Glutamatergic neuron (in vitro differentiated cells): ENCODE measurements around the gene ALG2. TPM values are rescaled to one million over a fixed set of nuclear protein-coding genes. Genes with fewer than 3 reads are reported as not detected.

Source experiments
- DNase-seq: peaks from one replicate; pipeline ENCODE4 v3.0.0; 2022
- H3K27ac Mint-ChIP-seq: one replicate; pipeline ENCODE4 v1.8.0; 2020; ENCODE audit warnings: mild to moderate bottlenecking, mixed read lengths, inconsistent platforms; ENCODE audit not compliant: unreplicated experiment
- H3K27me3 Mint-ChIP-seq: one replicate; pipeline ENCODE4 v1.8.0; 2020; ENCODE audit warnings: mild to moderate bottlenecking, moderate library complexity, mixed read lengths, inconsistent platforms; ENCODE audit not compliant: unreplicated experiment
- H3K36me3 Mint-ChIP-seq: one replicate; pipeline ENCODE4 v1.8.0; 2020; ENCODE audit warnings: mild to moderate bottlenecking, mixed read lengths, inconsistent platforms; ENCODE audit not compliant: unreplicated experiment
- H3K4me1 Mint-ChIP-seq: one replicate; pipeline ENCODE4 v1.8.0; 2020; ENCODE audit warnings: mild to moderate bottlenecking, low read depth, mixed read lengths, inconsistent platforms; ENCODE audit not compliant: unreplicated experiment
- H3K4me3 Mint-ChIP-seq: one replicate; pipeline ENCODE4 v1.8.0; 2020; ENCODE audit warnings: mild to moderate bottlenecking, mixed read lengths, inconsistent platforms; ENCODE audit not compliant: unreplicated experiment
- H3K9me3 Mint-ChIP-seq: one replicate; pipeline ENCODE4 v1.8.0; 2020; ENCODE audit warnings: mild to moderate bottlenecking, moderate library complexity, mixed read lengths, inconsistent platforms; ENCODE audit not compliant: unreplicated experiment
- total RNA-seq: library from RNA; stranded (reverse); fragmentation: NEBNext Ultra II Directional; extraction: Animal tissue kit (Norgen Biotek cat#: 25700); gene quantifications from one replicate; pipeline ENCODE4 v1.2.1, GENCODE V29; 2021; ENCODE audit not compliant: unreplicated experiment
- TF ChIP-seq, protein P1 (sequence below): fragments of 200-600 bp; sonication (generic); IDR thresholded peaks from one replicate; pipeline ENCODE4 v1.5.0; 2021; ENCODE audit not compliant: partially characterized antibody, unreplicated experiment

Gene ALG2
- total RNA-seq, 1 donor from 2014 or later, result 19.0 TPM

DNA sequence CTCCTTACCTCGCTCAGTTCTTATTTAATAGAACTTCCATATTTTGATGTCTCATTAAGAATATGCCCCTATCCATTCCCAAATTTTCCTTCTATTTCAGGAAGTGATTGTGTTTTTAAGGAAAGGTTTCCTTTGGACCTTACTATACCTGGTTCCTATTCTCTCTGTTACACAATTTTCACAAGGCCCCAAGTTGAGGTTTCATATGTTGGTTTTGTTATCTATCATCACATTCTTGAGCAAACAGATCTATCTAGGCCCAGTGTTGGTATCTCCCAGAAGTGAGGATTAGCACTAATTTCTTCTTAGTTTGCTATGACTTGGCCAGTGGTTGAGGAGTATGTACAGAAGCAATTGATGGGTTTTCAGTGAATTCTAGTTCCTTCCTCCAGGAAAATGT, 41.5 kb downstream of the ALG2 start:
- H3K4me3 Mint-ChIP-seq, result no peak overlapping the region
- no peak overlapping the region for H3K27ac Mint-ChIP-seq
- H3K9me3 Mint-ChIP-seq, result peaks cover 5% of the 10 kb centered on the region
- DNase-seq, result no peak
- no peaks in the 10 kb centered on the region for H3K27me3 Mint-ChIP-seq
- peaks cover 11% of the 10 kb centered on the region for H3K4me1 Mint-ChIP-seq
- H3K36me3 Mint-ChIP-seq, result no peaks in the 10 kb centered on the region
- TF ChIP-seq, protein P1, sequence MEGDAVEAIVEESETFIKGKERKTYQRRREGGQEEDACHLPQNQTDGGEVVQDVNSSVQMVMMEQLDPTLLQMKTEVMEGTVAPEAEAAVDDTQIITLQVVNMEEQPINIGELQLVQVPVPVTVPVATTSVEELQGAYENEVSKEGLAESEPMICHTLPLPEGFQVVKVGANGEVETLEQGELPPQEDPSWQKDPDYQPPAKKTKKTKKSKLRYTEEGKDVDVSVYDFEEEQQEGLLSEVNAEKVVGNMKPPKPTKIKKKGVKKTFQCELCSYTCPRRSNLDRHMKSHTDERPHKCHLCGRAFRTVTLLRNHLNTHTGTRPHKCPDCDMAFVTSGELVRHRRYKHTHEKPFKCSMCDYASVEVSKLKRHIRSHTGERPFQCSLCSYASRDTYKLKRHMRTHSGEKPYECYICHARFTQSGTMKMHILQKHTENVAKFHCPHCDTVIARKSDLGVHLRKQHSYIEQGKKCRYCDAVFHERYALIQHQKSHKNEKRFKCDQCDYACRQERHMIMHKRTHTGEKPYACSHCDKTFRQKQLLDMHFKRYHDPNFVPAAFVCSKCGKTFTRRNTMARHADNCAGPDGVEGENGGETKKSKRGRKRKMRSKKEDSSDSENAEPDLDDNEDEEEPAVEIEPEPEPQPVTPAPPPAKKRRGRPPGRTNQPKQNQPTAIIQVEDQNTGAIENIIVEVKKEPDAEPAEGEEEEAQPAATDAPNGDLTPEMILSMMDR, result no peak

GRCh38 chr9:99178912-99179872, 42.5 kb downstream of the ALG2 start:
- no peak overlapping the region for H3K4me3 Mint-ChIP-seq

GRCh38 chr9:99177576-99178366, 44.0 kb downstream of the ALG2 start:
- Mint-ChIP-seq H3K27me3 (peaks cover 6% of the 10 kb centered on the region), H3K4me1 (peaks cover 28% of the 10 kb centered on the region), H3K9me3 (peaks cover 14% of the 10 kb centered on the region), H3K27ac (no peak overlapping the region), H3K36me3 (no peaks in the 10 kb centered on the region), H3K4me3 (no peak overlapping the region)
- DNase-seq, result no peak
- TF ChIP-seq, protein P1, result no peak

More at GRCh38 chr9:99178912-99179872, 42.5 kb downstream of the ALG2 start:
- H3K9me3 Mint-ChIP-seq, result peaks cover 5% of the 10 kb centered on the region
- peaks cover 15% of the 10 kb centered on the region for H3K4me1 Mint-ChIP-seq
- H3K27me3 Mint-ChIP-seq, result peaks cover 2% of the 10 kb centered on the region
- H3K27ac Mint-ChIP-seq, result no peak overlapping the region
- no peak for DNase-seq
- TF ChIP-seq, protein P1, result no peak
- no peaks in the 10 kb centered on the region for H3K36me3 Mint-ChIP-seq

- Mint-ChIP-seq H3K4me3 (peak overlapping the region; percentile 1), H3K27me3 (peaks cover 16% of the 10 kb centered on the region), H3K4me1 (peaks cover 40% of the 10 kb centered on the region), H3K27ac (no peak overlapping the region), H3K9me3 (peaks cover 23% of the 10 kb centered on the region), H3K36me3 (no peaks in the 10 kb centered on the region)
- no peak for DNase-seq
- TF ChIP-seq, protein P1, result no peak
Observed at GRCh38 chr9:99176527-99177013, 45.2 kb downstream of the ALG2 start.
